Uterus (tissue), 4 donors: Measurements from ENCODE around the gene PI4KA. TPM values are rescaled to one million over a fixed set of nuclear protein-coding genes. Genes with fewer than 3 reads are reported as not detected.
"Not testable (repeated sequence)": the region's sequence is repeated elsewhere in the genome, so short reads cannot be mapped to it uniquely, and the experiment has no call there.

Source experiments
- DNase-seq, 2 donors: peaks; one replicate each; pipeline ENCODE4 v3.0.0-alpha.2; 2019 to 2020
- H3K27ac ChIP-seq, 2 donors: fragments of 200-600 bp; sonication (generic); 1 replicate in 1 of 2; 2 replicates in 1 of 2; pipeline ENCODE4 v1.5.1; 2016 to 2018
- H3K27me3 ChIP-seq, 2 donors: fragments of 200-600 bp; sonication (generic); one replicate each; pipeline ENCODE4 v1.5.1; 2018 to 2019; ENCODE audit warnings: control low read depth in 1 of 2
- H3K36me3 ChIP-seq, 2 donors: fragments of 200-600 bp; sonication (generic); one replicate each; pipeline ENCODE4 v1.5.1; 2019; ENCODE audit warnings: control low read depth in 1 of 2
- H3K4me1 ChIP-seq, 2 donors: fragments of 200-600 bp; sonication (generic); one replicate each; pipeline ENCODE4 v1.5.1; 2018 to 2019; ENCODE audit warnings: control low read depth in 1 of 2
- H3K4me3 ChIP-seq, 2 donors: fragments of 200-600 bp; sonication (generic); 1 replicate in 1 of 2; 2 replicates in 1 of 2; pipeline ENCODE4 v1.5.1; 2018 to 2019; ENCODE audit warnings: mild to moderate bottlenecking in 1 of 2
- H3K9me3 ChIP-seq, 2 donors: fragments of 200-600 bp; sonication (generic); one replicate each; pipeline ENCODE4 v1.5.1; 2019; ENCODE audit warnings: control low read depth in 1 of 2
- CTCF ChIP-seq, 4 experiments: fragments of 200-600 bp in 2 of 4; fragments of 450-650 bp in 2 of 4; sonication (generic) in 2 of 4; IDR thresholded peaks; one replicate each; pipeline ENCODE4 v1.5.1; 2016 to 2019; ENCODE audit warnings: antibody characterized with exemption in 4 of 4, mild to moderate bottlenecking in 2 of 4, moderate library complexity in 1 of 4
- POLR2A ChIP-seq, 2 donors: fragments of 450-650 bp; IDR thresholded peaks; one replicate each; pipeline ENCODE4 v1.6.1; 2016; ENCODE audit warnings: antibody characterized with exemption in 2 of 2, mild to moderate bottlenecking in 1 of 2, moderate library complexity in 1 of 2
- intact Hi-C: fragments of 100-400 bp; cut with DNase I; formaldehyde crosslinking; loops from one replicate; pipeline ENCODE4 v1.15.1; 2023; ENCODE audit warnings: low total_unique reads
- total RNA-seq, 4 donors: library from RNA; depleted of rRNA in 3 of 4; stranded (reverse); fragments of >200 nt in 3 of 4; gene quantifications; one replicate each; pipeline versions ENCODE4 v1.1.0 to v1.2.4, GENCODE V29; 2014 to 2023
- donor health status: DM: yes; HTN: yes; CAD: no.

PI4KA gene
- total RNA-seq, 4 donors from 2014 or later, result 48.9 to 238 (median 108) TPM

GRCh38 chr22:20666560-20666959 lies 192.1 kb downstream of the PI4KA start:
- peaks cover 0 to 11% of the 10 kb centered on the region in 2 donors for H3K27me3 ChIP-seq
- TF ChIP-seq POLR2A (IDR thresholded peaks at IDR 0.05), result no peak
- no peak overlapping the region for H3K4me3 ChIP-seq
- H3K9me3 ChIP-seq, result no peaks in the 10 kb centered on the region
- no peaks in the 10 kb centered on the region for H3K36me3 ChIP-seq
- peaks cover 0 to 5% of the 10 kb centered on the region in 2 donors for H3K4me1 ChIP-seq
- no peak overlapping the region for H3K27ac ChIP-seq
- intact Hi-C loops, result no loop called here
- no peak for DNase-seq

GRCh38 chr22:20664594-20664959 lies 194.0 kb downstream of the PI4KA start:
- no peaks in the 10 kb centered on the region for H3K9me3 ChIP-seq
- no peak for DNase-seq
- intact Hi-C loops, result no loop called here
- no peaks in the 10 kb centered on the region for H3K4me1 ChIP-seq
- H3K36me3 ChIP-seq, result no peaks in the 10 kb centered on the region
- TF ChIP-seq CTCF (IDR thresholded peaks at IDR 0.05) (no peak), POLR2A (IDR thresholded peaks at IDR 0.05) (no peak)
- peaks cover 0 to 12% of the 10 kb centered on the region in 2 donors for H3K27me3 ChIP-seq
- H3K4me3 ChIP-seq, result no peak overlapping the region
- no peak overlapping the region for H3K27ac ChIP-seq

GRCh38 chr22:20663941-20664593 lies 194.5 kb downstream of the PI4KA start:
- H3K27ac ChIP-seq, result no peak overlapping the region
- H3K36me3 ChIP-seq, result no peaks in the 10 kb centered on the region
- no peak for DNase-seq
- H3K9me3 ChIP-seq, result no peaks in the 10 kb centered on the region
- no peak overlapping the region for H3K4me3 ChIP-seq
- no peaks in the 10 kb centered on the region for H3K4me1 ChIP-seq
- TF ChIP-seq POLR2A (IDR thresholded peaks at IDR 0.05), result no peak
- no peak for TF ChIP-seq CTCF (IDR thresholded peaks at IDR 0.05)
- intact Hi-C loops, result no loop called here
- peaks cover 0 to 12% of the 10 kb centered on the region in 2 donors for H3K27me3 ChIP-seq

GRCh38 chr22:20663137-20663828 lies 195.3 kb downstream of the PI4KA start:
- H3K9me3 ChIP-seq, result no peaks in the 10 kb centered on the region
- H3K27me3 ChIP-seq, result peaks cover 0 to 12% of the 10 kb centered on the region in 2 donors
- DNase-seq, result no peak
- no peaks in the 10 kb centered on the region for H3K36me3 ChIP-seq
- no peak overlapping the region for H3K27ac ChIP-seq
- no peak for TF ChIP-seq POLR2A (IDR thresholded peaks at IDR 0.05)
- H3K4me3 ChIP-seq, result no peak overlapping the region
- intact Hi-C loops, result no loop called here
- no peaks in the 10 kb centered on the region for H3K4me1 ChIP-seq

GRCh38 chr22:20662524-20663036 lies 196.0 kb downstream of the PI4KA start:
- intact Hi-C loops, H3K4me1 ChIP-seq, H3K9me3 ChIP-seq, H3K27ac ChIP-seq, H3K36me3 ChIP-seq, DNase-seq, H3K4me3 ChIP-seq: not testable (repeated sequence)
- H3K27me3 ChIP-seq, result peaks cover 0 to 12% of the 10 kb centered on the region in 2 donors

GRCh38 chr22:20661473-20661872 lies 197.1 kb downstream of the PI4KA start:
- Histone ChIP-seq H3K9me3 (no peaks in the 10 kb centered on the region), H3K36me3 (no peaks in the 10 kb centered on the region), H3K27me3 (peaks cover 0 to 12% of the 10 kb centered on the region in 2 donors), H3K4me3 (no peak overlapping the region), H3K27ac (no peak overlapping the region), H3K4me1 (no peaks in the 10 kb centered on the region)
- intact Hi-C loops, result no loop called here
- DNase-seq, result no peak
- TF ChIP-seq CTCF (IDR thresholded peaks at IDR 0.05), result no peak
- TF ChIP-seq POLR2A (IDR thresholded peaks at IDR 0.05), result no peak
